K562 (cell line): Measurements from ENCODE around the gene TYW1. TPM values are rescaled to one million over a fixed set of nuclear protein-coding genes. Genes with fewer than 3 reads are reported as not detected.

Experiments
- BRD4 ChIP-seq: fragments of 200-600 bp; sonication (generic); IDR thresholded peaks from 2 replicates; pipeline ENCODE4 v1.6.1; 2017; ENCODE audit warnings: inconsistent platforms
- ESRRB ChIP-seq: fragments of 250-450 bp; sonication (Bioruptor Pico); IDR thresholded peaks from 2 replicates; pipeline ENCODE4 v1.5.0; 2020; ENCODE audit warnings: mild to moderate bottlenecking, moderate library complexity, borderline replicate concordance
- NR1H2 ChIP-seq: sonication (generic); formaldehyde crosslinking; IDR thresholded peaks from 2 replicates; pipeline ENCODE4 v1.4.0; 2020; ENCODE audit warnings: mild to moderate bottlenecking, missing genetic modification reagents
- OTX1 ChIP-seq: fragments of 450-650 bp; formaldehyde crosslinking; IDR thresholded peaks from 2 replicates; pipeline ENCODE4 v1.4.0; 2022; ENCODE audit warnings: mild to moderate bottlenecking
- PRPF4 ChIP-seq: fragments of 200-400 bp; formaldehyde crosslinking; IDR thresholded peaks from one replicate; pipeline ENCODE4 v1.6.1; 2017; ENCODE audit warnings: low read length, low read depth, mild to moderate bottlenecking; ENCODE audit not compliant: insufficient read depth, poor library complexity, severe bottlenecking
- RBBP5 ChIP-seq: fragments of 200-600 bp; sonication (generic); IDR thresholded peaks from 2 replicates; pipeline ENCODE4 v1.6.1; 2012; ENCODE audit warnings: borderline replicate concordance, mild to moderate bottlenecking, low read length, control low read depth, inconsistent platforms; ENCODE audit not compliant: insufficient read depth, poor library complexity, severe bottlenecking
- SAP30 ChIP-seq: fragments of 200-600 bp; sonication (generic); IDR thresholded peaks from 2 replicates; pipeline ENCODE4 v1.6.1; 2012; ENCODE audit warnings: borderline replicate concordance, low read depth, mild to moderate bottlenecking, moderate library complexity, low read length, control low read depth, inconsistent platforms; ENCODE audit not compliant: insufficient read depth, poor library complexity, severe bottlenecking
- SNRNP70 ChIP-seq: fragments of 200-400 bp; formaldehyde crosslinking; optimal IDR thresholded peaks from 2 replicates; pipeline ENCODE3; 2017; ENCODE audit warnings: low read depth, low read length
- ZFX ChIP-seq: sonication (generic); formaldehyde crosslinking; IDR thresholded peaks from 2 replicates; pipeline ENCODE4 v1.8.0; 2022; ENCODE audit warnings: mild to moderate bottlenecking, missing genetic modification reagents, moderate library complexity
- ZNF165 ChIP-seq: fragments of 250-450 bp; sonication (Bioruptor Pico); IDR thresholded peaks from 2 replicates; pipeline ENCODE4 v1.4.0; 2020; ENCODE audit warnings: borderline replicate concordance
- polyA plus RNA-seq, 8 experiments: library from polyadenylated mRNA; depleted of rRNA in 4 of 8; stranded (reverse) in 5 of 8; unstranded in 3 of 8; fragments of >200 nt; fragmentation: Nextera tagmentation in 2 of 8; fragmentation: Illumina TruSeq in 1 of 8; extraction: Ambion mirVana in 2 of 8; extraction: Trizol in 1 of 8; gene quantifications; 2 replicates each; pipeline versions ENCODE4 v1.2.1 to v1.2.3, GENCODE V29; 2011 to 2014; ENCODE audit warnings: inconsistent platforms in 1 of 8, missing spikeins in 1 of 8
- total RNA-seq, 7 experiments: library from RNA; depleted of rRNA in 6 of 7; stranded (reverse); fragments of >200 nt in 6 of 7; fragmentation: Illumina TruSeq in 2 of 7; extraction: Trizol in 2 of 7; gene quantifications; 2 replicates each; pipeline versions ENCODE4 v1.2.1 to v1.2.3, GENCODE V29; 2011 to 2021; ENCODE audit warnings: low replicate concordance in 1 of 7
- TF ChIP-seq, protein P1 (sequence below): conservative IDR thresholded peaks from 2 replicates; pipeline ENCODE4 v1.6.1; 2011; ENCODE audit warnings: low read depth, mild to moderate bottlenecking, low read length; ENCODE audit not compliant: control insufficient read depth
- TF ChIP-seq, protein P2 (sequence below), 2 experiments: fragments of 450-650 bp; formaldehyde crosslinking in 1 of 2; IDR thresholded peaks; 2 replicates each; pipeline versions ENCODE4 v1.4.0 to v1.6.1; 2014 to 2020; ENCODE audit warnings: mild to moderate bottlenecking in 2 of 2, borderline replicate concordance in 1 of 2, low read depth in 1 of 2
- TF ChIP-seq, protein P3 (sequence below): IDR thresholded peaks from 2 replicates; pipeline ENCODE4 v1.6.1; 2011; ENCODE audit warnings: borderline replicate concordance, low read depth, mild to moderate bottlenecking, moderate library complexity, low read length; ENCODE audit not compliant: insufficient read depth, poor library complexity, severe bottlenecking
- TF ChIP-seq, protein P4 (sequence below): IDR thresholded peaks from 2 replicates; pipeline ENCODE4 v1.6.1; 2014; ENCODE audit warnings: antibody characterized with exemption

Gene TYW1
- total and polyA plus RNA-seq, 9 of the 15 experiments (the other 6 are each of a cell fraction or from before 2014, with no cell fraction given): 17.4 to 32.0 (median 26.2) TPM

DNA sequence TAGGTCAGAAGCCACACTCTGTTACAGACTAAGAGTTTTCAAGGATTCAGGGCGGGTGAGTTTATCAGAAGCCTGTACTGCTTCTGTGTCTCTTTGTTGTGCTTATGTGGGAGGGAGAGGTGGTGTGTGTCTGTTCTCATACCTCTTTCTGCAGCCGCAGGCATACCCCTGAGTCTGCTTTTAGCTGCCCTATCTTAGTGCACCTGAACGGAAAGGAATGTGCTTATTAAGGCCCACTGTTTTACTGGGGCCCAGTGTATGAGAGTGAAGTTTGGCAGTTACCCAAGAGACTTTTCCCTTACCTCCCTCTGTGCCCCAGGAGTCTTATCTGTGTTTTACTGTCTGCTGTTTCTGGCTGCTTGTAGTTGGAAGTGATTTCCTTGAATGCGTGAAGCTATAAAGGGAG lies 104.3 kb downstream of the TYW1 start (continued):
- TF ChIP-seq, protein P1, sequence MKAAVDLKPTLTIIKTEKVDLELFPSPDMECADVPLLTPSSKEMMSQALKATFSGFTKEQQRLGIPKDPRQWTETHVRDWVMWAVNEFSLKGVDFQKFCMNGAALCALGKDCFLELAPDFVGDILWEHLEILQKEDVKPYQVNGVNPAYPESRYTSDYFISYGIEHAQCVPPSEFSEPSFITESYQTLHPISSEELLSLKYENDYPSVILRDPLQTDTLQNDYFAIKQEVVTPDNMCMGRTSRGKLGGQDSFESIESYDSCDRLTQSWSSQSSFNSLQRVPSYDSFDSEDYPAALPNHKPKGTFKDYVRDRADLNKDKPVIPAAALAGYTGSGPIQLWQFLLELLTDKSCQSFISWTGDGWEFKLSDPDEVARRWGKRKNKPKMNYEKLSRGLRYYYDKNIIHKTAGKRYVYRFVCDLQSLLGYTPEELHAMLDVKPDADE: no peak
- TF ChIP-seq SNRNP70 (no peak), OTX1 (CRISPR knock-in tag) (no peak), RBBP5 (no peak), ZFX (CRISPR knock-in tag) (no peak), NR1H2 (CRISPR knock-in tag) (no peak), SAP30 (no peak), ESRRB (no peak), BRD4 (no peak), ZNF165 (CRISPR knock-in tag) (no peak), PRPF4 (no peak)
- TF ChIP-seq, protein P2, sequence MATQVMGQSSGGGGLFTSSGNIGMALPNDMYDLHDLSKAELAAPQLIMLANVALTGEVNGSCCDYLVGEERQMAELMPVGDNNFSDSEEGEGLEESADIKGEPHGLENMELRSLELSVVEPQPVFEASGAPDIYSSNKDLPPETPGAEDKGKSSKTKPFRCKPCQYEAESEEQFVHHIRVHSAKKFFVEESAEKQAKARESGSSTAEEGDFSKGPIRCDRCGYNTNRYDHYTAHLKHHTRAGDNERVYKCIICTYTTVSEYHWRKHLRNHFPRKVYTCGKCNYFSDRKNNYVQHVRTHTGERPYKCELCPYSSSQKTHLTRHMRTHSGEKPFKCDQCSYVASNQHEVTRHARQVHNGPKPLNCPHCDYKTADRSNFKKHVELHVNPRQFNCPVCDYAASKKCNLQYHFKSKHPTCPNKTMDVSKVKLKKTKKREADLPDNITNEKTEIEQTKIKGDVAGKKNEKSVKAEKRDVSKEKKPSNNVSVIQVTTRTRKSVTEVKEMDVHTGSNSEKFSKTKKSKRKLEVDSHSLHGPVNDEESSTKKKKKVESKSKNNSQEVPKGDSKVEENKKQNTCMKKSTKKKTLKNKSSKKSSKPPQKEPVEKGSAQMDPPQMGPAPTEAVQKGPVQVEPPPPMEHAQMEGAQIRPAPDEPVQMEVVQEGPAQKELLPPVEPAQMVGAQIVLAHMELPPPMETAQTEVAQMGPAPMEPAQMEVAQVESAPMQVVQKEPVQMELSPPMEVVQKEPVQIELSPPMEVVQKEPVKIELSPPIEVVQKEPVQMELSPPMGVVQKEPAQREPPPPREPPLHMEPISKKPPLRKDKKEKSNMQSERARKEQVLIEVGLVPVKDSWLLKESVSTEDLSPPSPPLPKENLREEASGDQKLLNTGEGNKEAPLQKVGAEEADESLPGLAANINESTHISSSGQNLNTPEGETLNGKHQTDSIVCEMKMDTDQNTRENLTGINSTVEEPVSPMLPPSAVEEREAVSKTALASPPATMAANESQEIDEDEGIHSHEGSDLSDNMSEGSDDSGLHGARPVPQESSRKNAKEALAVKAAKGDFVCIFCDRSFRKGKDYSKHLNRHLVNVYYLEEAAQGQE (IDR thresholded peaks at IDR 0.05; ENCODE audit: borderline replicate concordance): no peak
- TF ChIP-seq, protein P2 (CRISPR knock-in tag; IDR thresholded peaks at IDR 0.05; ENCODE audit: low read depth): no peak
- TF ChIP-seq, protein P3, sequence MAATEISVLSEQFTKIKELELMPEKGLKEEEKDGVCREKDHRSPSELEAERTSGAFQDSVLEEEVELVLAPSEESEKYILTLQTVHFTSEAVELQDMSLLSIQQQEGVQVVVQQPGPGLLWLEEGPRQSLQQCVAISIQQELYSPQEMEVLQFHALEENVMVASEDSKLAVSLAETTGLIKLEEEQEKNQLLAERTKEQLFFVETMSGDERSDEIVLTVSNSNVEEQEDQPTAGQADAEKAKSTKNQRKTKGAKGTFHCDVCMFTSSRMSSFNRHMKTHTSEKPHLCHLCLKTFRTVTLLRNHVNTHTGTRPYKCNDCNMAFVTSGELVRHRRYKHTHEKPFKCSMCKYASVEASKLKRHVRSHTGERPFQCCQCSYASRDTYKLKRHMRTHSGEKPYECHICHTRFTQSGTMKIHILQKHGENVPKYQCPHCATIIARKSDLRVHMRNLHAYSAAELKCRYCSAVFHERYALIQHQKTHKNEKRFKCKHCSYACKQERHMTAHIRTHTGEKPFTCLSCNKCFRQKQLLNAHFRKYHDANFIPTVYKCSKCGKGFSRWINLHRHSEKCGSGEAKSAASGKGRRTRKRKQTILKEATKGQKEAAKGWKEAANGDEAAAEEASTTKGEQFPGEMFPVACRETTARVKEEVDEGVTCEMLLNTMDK: no peak
- TF ChIP-seq, protein P4, sequence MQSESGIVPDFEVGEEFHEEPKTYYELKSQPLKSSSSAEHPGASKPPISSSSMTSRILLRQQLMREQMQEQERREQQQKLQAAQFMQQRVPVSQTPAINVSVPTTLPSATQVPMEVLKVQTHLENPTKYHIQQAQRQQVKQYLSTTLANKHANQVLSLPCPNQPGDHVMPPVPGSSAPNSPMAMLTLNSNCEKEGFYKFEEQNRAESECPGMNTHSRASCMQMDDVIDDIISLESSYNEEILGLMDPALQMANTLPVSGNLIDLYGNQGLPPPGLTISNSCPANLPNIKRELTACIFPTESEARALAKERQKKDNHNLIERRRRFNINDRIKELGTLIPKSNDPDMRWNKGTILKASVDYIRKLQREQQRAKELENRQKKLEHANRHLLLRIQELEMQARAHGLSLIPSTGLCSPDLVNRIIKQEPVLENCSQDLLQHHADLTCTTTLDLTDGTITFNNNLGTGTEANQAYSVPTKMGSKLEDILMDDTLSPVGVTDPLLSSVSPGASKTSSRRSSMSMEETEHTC: no peak
